Measurements from ENCODE around the gene FGD2. TPM values are rescaled to one million over a fixed set of nuclear protein-coding genes. Genes with fewer than 3 reads are reported as not detected.

Gene FGD2
- total RNA-seq, 1 experiment from 2014 or later, result not detected

GRCh38 chr6:37050045-37050853, 44.8 kb downstream of the FGD2 start:
- Histone ChIP-seq H3K27ac (ENCODE audit: low read depth, low read length, poor library complexity, severe bottlenecking) (no peak overlapping the region), H3K4me1 (ENCODE audit: insufficient read depth, low read length, poor library complexity, severe bottlenecking) (no peaks in the 10 kb centered on the region), H3K4me3 (ENCODE audit: low read depth, low read length, poor library complexity, severe bottlenecking) (no peak overlapping the region), H3K27me3 (replicated peaks; ENCODE audit: insufficient read depth, low read depth, low read length, poor library complexity) (no peaks in the 10 kb centered on the region), H3K36me3 (ENCODE audit: insufficient read depth, low read length, poor library complexity, severe bottlenecking) (no peaks in the 10 kb centered on the region), H3K9me3 (ENCODE audit: low read depth, low read length, poor library complexity, severe bottlenecking) (no peaks in the 10 kb centered on the region)
- CTCF ChIA-PET, result interaction anchor here (1.7 to 2.5 kb wide), 3 partner anchors 32 to 159 kb away, joined by 5 to 38 read pairs (median 22); partner anchors contain the start of gene PIM1
- no TSS peak for BruUV-seq (replicated peaks)
- POLR2A ChIA-PET (ENCODE audit: low non-redundant PET), result no interaction called here
- TF ChIP-seq EZH2 (IDR thresholded peaks at IDR 0.05; ENCODE audit: borderline replicate concordance, low read depth, low read length, poor library complexity, severe bottlenecking), result no peak
- DNase-seq (ENCODE audit: low spot score), result no peak
- intact Hi-C loops (cut with micrococcal nuclease; ENCODE audit: unreplicated experiment), result no loop called here

DNA sequence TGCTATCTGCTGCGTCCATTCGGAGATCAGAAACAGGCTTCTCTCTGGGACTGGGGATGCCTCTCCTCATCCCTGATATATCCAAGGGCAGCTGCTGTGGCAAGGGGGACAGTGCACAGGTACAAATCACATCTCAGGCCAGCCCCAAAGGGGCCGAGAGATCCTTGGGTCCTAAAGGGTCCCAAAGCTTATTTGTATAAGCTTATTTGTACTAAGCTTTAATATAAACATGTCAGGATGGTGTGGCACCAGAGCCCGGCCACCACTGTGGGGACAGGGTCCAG, 45.3 kb downstream of the FGD2 start:
- Histone ChIP-seq H3K4me1 (ENCODE audit: insufficient read depth, low read length, poor library complexity, severe bottlenecking) (no peaks in the 10 kb centered on the region), H3K9me3 (ENCODE audit: low read depth, low read length, poor library complexity, severe bottlenecking) (no peaks in the 10 kb centered on the region), H3K36me3 (ENCODE audit: insufficient read depth, low read length, poor library complexity, severe bottlenecking) (no peaks in the 10 kb centered on the region), H3K4me3 (ENCODE audit: low read depth, low read length, poor library complexity, severe bottlenecking) (no peak overlapping the region), H3K27me3 (replicated peaks; ENCODE audit: insufficient read depth, low read depth, low read length, poor library complexity) (no peaks in the 10 kb centered on the region), H3K27ac (ENCODE audit: low read depth, low read length, poor library complexity, severe bottlenecking) (no peak overlapping the region)
- no TSS peak for BruUV-seq (replicated peaks)
- no peak for DNase-seq (ENCODE audit: low spot score)
- ChIA-PET POLR2A (ENCODE audit: low non-redundant PET) (no interaction called here), CTCF (interaction anchor here (1.7 to 2.5 kb wide), 3 partner anchors 33 to 159 kb away, joined by 5 to 38 read pairs (median 22); partner anchors contain the start of gene PIM1)
- TF ChIP-seq EZH2 (IDR thresholded peaks at IDR 0.05; ENCODE audit: borderline replicate concordance, low read depth, low read length, poor library complexity, severe bottlenecking), result no peak
- TF ChIP-seq, protein P1, sequence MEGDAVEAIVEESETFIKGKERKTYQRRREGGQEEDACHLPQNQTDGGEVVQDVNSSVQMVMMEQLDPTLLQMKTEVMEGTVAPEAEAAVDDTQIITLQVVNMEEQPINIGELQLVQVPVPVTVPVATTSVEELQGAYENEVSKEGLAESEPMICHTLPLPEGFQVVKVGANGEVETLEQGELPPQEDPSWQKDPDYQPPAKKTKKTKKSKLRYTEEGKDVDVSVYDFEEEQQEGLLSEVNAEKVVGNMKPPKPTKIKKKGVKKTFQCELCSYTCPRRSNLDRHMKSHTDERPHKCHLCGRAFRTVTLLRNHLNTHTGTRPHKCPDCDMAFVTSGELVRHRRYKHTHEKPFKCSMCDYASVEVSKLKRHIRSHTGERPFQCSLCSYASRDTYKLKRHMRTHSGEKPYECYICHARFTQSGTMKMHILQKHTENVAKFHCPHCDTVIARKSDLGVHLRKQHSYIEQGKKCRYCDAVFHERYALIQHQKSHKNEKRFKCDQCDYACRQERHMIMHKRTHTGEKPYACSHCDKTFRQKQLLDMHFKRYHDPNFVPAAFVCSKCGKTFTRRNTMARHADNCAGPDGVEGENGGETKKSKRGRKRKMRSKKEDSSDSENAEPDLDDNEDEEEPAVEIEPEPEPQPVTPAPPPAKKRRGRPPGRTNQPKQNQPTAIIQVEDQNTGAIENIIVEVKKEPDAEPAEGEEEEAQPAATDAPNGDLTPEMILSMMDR (conservative IDR thresholded peaks at IDR 0.05; ENCODE audit: low read depth, low read length), result no peak
- intact Hi-C loops (cut with micrococcal nuclease; ENCODE audit: unreplicated experiment), result loop anchor here (1.0 kb wide), 2 partner anchors 122 to 159 kb away; no protein-coding TSS in a partner anchor

GRCh38 chr6:37051138-37052026, 45.9 kb downstream of the FGD2 start:
- Histone ChIP-seq H3K4me1 (ENCODE audit: insufficient read depth, low read length, poor library complexity, severe bottlenecking) (no peaks in the 10 kb centered on the region), H3K9me3 (ENCODE audit: low read depth, low read length, poor library complexity, severe bottlenecking) (no peaks in the 10 kb centered on the region), H3K27me3 (replicated peaks; ENCODE audit: insufficient read depth, low read depth, low read length, poor library complexity) (no peaks in the 10 kb centered on the region), H3K4me3 (ENCODE audit: low read depth, low read length, poor library complexity, severe bottlenecking) (no peak overlapping the region), H3K36me3 (ENCODE audit: insufficient read depth, low read length, poor library complexity, severe bottlenecking) (no peaks in the 10 kb centered on the region), H3K27ac (ENCODE audit: low read depth, low read length, poor library complexity, severe bottlenecking) (no peak overlapping the region)
- BruUV-seq (replicated peaks), result no TSS peak
- ChIA-PET CTCF (interaction anchor here (1.7 to 2.5 kb wide), 3 partner anchors 34 to 158 kb away, joined by 5 to 38 read pairs (median 22); partner anchors contain the start of gene PIM1), POLR2A (ENCODE audit: low non-redundant PET) (no interaction called here)
- TF ChIP-seq, protein P1 (conservative IDR thresholded peaks at IDR 0.05; ENCODE audit: low read depth, low read length), result peak; percentile 92
- no peak for TF ChIP-seq EZH2 (IDR thresholded peaks at IDR 0.05; ENCODE audit: borderline replicate concordance, low read depth, low read length, poor library complexity, severe bottlenecking)
- peak; percentile 89 for DNase-seq (ENCODE audit: low spot score)
- intact Hi-C loops (cut with micrococcal nuclease; ENCODE audit: unreplicated experiment), result loop anchor here (1.0 kb wide), 2 partner anchors 121 to 158 kb away; no protein-coding TSS in a partner anchor
